Activated CD8-positive, alpha-beta T cell treated with anti-CD3 and anti-CD28 coated beads for 36 hours (primary cell): ENCODE data around the gene MAP6. TPM values are rescaled to one million over a fixed set of nuclear protein-coding genes. Genes with fewer than 3 reads are reported as not detected.

Experiments
- ATAC-seq: fragments of 200-7000 bp; cut with Tn5 transposase; one replicate; pipeline ENCODE4 v1.10.0; 2021; ENCODE audit warnings: mild to moderate bottlenecking, moderate library complexity
- CTCF ChIA-PET: fragments of 350-600 bp; sonication (Branson Sonifier 250); formaldehyde crosslinking; loops from one replicate; lab custom pipeline; 2021; ENCODE audit warnings: antibody characterized with exemption; lab: Charles Lee
- POLR2A ChIA-PET: fragments of 350-600 bp; sonication (Branson Sonifier 250); formaldehyde crosslinking; loops from one replicate; lab custom pipeline; 2021; ENCODE audit warnings: antibody characterized with exemption; lab: Charles Lee
- DNase-seq: peaks from one replicate; pipeline ENCODE4 v3.0.0-alpha.2; 2020
- H3K27ac Mint-ChIP-seq: one replicate; pipeline ENCODE4 v1.8.0; 2021; ENCODE audit warnings: mild to moderate bottlenecking, mixed read lengths
- H3K27me3 Mint-ChIP-seq: one replicate; pipeline ENCODE4 v1.8.0; 2021; ENCODE audit warnings: mixed read lengths
- H3K36me3 Mint-ChIP-seq: one replicate; pipeline ENCODE4 v1.8.0; 2021; ENCODE audit warnings: low read depth, mixed read lengths
- H3K4me1 Mint-ChIP-seq: one replicate; pipeline ENCODE4 v1.8.0; 2021; ENCODE audit warnings: low read depth, mixed read lengths
- H3K4me3 Mint-ChIP-seq: one replicate; pipeline ENCODE4 v1.8.0; 2021; ENCODE audit warnings: mild to moderate bottlenecking, moderate library complexity, mixed read lengths
- H3K9me3 Mint-ChIP-seq: one replicate; pipeline ENCODE4 v1.8.0; 2021; ENCODE audit warnings: mixed read lengths
- CTCF ChIP-seq: fragments of 200-600 bp; IDR thresholded peaks from one replicate; pipeline ENCODE4 v1.8.0; 2022; ENCODE audit warnings: antibody characterized with exemption, mild to moderate bottlenecking
- intact Hi-C: fragments of 100-400 bp; cut with micrococcal nuclease; formaldehyde crosslinking; loops from one replicate; pipeline ENCODE4 v1.10.0; 2022
- total RNA-seq, 2 experiments: library from RNA; stranded (reverse); gene quantifications; one replicate each; pipeline ENCODE4 v1.2.3, GENCODE V29; 2021

MAP6 gene
- total RNA-seq, 2 experiments from 2014 or later: not detected

GRCh38 chr11:75594211-75594610 lies 74.6 kb downstream of the MAP6 start:
- ChIA-PET CTCF (interaction anchor here (1.0 kb wide), 1 partner anchor 10 kb away, joined by 3 read pairs; no protein-coding TSS in a partner anchor), POLR2A (interaction anchor here (0.8 kb wide), 1 partner anchor 9 kb away, joined by 4 read pairs; no protein-coding TSS in a partner anchor)
- no peaks in the 10 kb centered on the region for H3K36me3 Mint-ChIP-seq
- DNase-seq: no peak
- peaks cover 6% of the 10 kb centered on the region for H3K4me1 Mint-ChIP-seq
- intact Hi-C loops: no loop called here
- no peak for TF ChIP-seq CTCF
- H3K27ac Mint-ChIP-seq: no peak overlapping the region
- no peak overlapping the region for H3K4me3 Mint-ChIP-seq
- no peaks in the 10 kb centered on the region for H3K9me3 Mint-ChIP-seq
- no peak for ATAC-seq
- no peaks in the 10 kb centered on the region for H3K27me3 Mint-ChIP-seq

GRCh38 chr11:75593286-75593915 lies 75.4 kb downstream of the MAP6 start:
- DNase-seq: no peak
- no peak for ATAC-seq
- intact Hi-C loops: no loop called here
- no peaks in the 10 kb centered on the region for H3K27me3 Mint-ChIP-seq
- ChIA-PET CTCF (interaction anchor here (0.9 to 1.5 kb wide), 5 partner anchors 11 to 558 kb away, joined by 3 to 4 read pairs (median 3); no protein-coding TSS in a partner anchor), POLR2A (no interaction called here)
- H3K4me3 Mint-ChIP-seq: no peak overlapping the region
- no peaks in the 10 kb centered on the region for H3K36me3 Mint-ChIP-seq
- no peaks in the 10 kb centered on the region for H3K9me3 Mint-ChIP-seq
- no peak overlapping the region for H3K27ac Mint-ChIP-seq
- no peak for TF ChIP-seq CTCF
- peaks cover 6% of the 10 kb centered on the region for H3K4me1 Mint-ChIP-seq

- no peak overlapping the region for H3K4me3 Mint-ChIP-seq
- DNase-seq: no peak
- POLR2A ChIA-PET: interaction anchor here (1.0 kb wide), 2 partner anchors 9 to 12 kb away, joined by 3 read pairs; no protein-coding TSS in a partner anchor
- no peaks in the 10 kb centered on the region for H3K9me3 Mint-ChIP-seq
- no peaks in the 10 kb centered on the region for H3K36me3 Mint-ChIP-seq
- H3K27me3 Mint-ChIP-seq: no peaks in the 10 kb centered on the region
- intact Hi-C loops: no loop called here
- ATAC-seq: no peak
- CTCF ChIA-PET: interaction anchor here (0.9 to 1.5 kb wide), 4 partner anchors 15 to 559 kb away, joined by 3 to 4 read pairs (median 4); no protein-coding TSS in a partner anchor
- no peak overlapping the region for H3K27ac Mint-ChIP-seq
- no peak for TF ChIP-seq CTCF
- H3K4me1 Mint-ChIP-seq: peaks cover 6% of the 10 kb centered on the region
Measured at GRCh38 chr11:75592715-75593114, 76.1 kb downstream of the MAP6 start.

GRCh38 chr11:75591966-75592365 lies 76.9 kb downstream of the MAP6 start:
- Mint-ChIP-seq H3K4me3 (no peak overlapping the region), H3K27ac (no peak overlapping the region), H3K4me1 (peaks cover 6% of the 10 kb centered on the region), H3K27me3 (no peaks in the 10 kb centered on the region), H3K36me3 (no peaks in the 10 kb centered on the region), H3K9me3 (no peaks in the 10 kb centered on the region)
- no peak for TF ChIP-seq CTCF
- no peak for DNase-seq
- ChIA-PET POLR2A (interaction anchor here (1.0 kb wide), 2 partner anchors 10 to 13 kb away, joined by 3 read pairs; no protein-coding TSS in a partner anchor), CTCF (interaction anchor here (1.2 to 1.5 kb wide), 2 partner anchors 16 to 43 kb away, joined by 3 to 4 read pairs; no protein-coding TSS in a partner anchor)
- ATAC-seq: no peak
- intact Hi-C loops: no loop called here

GRCh38 chr11:75591371-75591770 lies 77.5 kb downstream of the MAP6 start:
- no peaks in the 10 kb centered on the region for H3K9me3 Mint-ChIP-seq
- no peak overlapping the region for H3K4me3 Mint-ChIP-seq
- intact Hi-C loops: no loop called here
- ATAC-seq (no peak), DNase-seq (no peak)
- ChIA-PET POLR2A (no interaction called here), CTCF (interaction anchor here (1.2 kb wide), 1 partner anchor 42 kb away, joined by 3 read pairs; no protein-coding TSS in a partner anchor)
- H3K36me3 Mint-ChIP-seq: no peaks in the 10 kb centered on the region
- no peak for TF ChIP-seq CTCF
- no peak overlapping the region for H3K27ac Mint-ChIP-seq
- no peaks in the 10 kb centered on the region for H3K27me3 Mint-ChIP-seq
- H3K4me1 Mint-ChIP-seq: peaks cover 6% of the 10 kb centered on the region
